Measurements from ENCODE around the gene EFCAB5. TPM values are rescaled to one million over a fixed set of nuclear protein-coding genes. Genes with fewer than 3 reads are reported as not detected.
"Not testable (repeated sequence)": the region's sequence is repeated elsewhere in the genome, so short reads cannot be mapped to it uniquely, and the experiment has no call there.

The EFCAB5 gene
- total RNA-seq, 4 donors from 2014 or later = 0.46 to 0.47 TPM; not detected in 2

GRCh38 chr17:29927546-29927945 is 13.9 kb upstream of the EFCAB5 start:
- ATAC-seq (ENCODE audit: low FRiP score) (no peak), DNase-seq (ENCODE audit: low spot score) (no peak)
- TF ChIP-seq, protein P1, sequence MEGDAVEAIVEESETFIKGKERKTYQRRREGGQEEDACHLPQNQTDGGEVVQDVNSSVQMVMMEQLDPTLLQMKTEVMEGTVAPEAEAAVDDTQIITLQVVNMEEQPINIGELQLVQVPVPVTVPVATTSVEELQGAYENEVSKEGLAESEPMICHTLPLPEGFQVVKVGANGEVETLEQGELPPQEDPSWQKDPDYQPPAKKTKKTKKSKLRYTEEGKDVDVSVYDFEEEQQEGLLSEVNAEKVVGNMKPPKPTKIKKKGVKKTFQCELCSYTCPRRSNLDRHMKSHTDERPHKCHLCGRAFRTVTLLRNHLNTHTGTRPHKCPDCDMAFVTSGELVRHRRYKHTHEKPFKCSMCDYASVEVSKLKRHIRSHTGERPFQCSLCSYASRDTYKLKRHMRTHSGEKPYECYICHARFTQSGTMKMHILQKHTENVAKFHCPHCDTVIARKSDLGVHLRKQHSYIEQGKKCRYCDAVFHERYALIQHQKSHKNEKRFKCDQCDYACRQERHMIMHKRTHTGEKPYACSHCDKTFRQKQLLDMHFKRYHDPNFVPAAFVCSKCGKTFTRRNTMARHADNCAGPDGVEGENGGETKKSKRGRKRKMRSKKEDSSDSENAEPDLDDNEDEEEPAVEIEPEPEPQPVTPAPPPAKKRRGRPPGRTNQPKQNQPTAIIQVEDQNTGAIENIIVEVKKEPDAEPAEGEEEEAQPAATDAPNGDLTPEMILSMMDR (IDR thresholded peaks at IDR 0.05) = no peak

DNA sequence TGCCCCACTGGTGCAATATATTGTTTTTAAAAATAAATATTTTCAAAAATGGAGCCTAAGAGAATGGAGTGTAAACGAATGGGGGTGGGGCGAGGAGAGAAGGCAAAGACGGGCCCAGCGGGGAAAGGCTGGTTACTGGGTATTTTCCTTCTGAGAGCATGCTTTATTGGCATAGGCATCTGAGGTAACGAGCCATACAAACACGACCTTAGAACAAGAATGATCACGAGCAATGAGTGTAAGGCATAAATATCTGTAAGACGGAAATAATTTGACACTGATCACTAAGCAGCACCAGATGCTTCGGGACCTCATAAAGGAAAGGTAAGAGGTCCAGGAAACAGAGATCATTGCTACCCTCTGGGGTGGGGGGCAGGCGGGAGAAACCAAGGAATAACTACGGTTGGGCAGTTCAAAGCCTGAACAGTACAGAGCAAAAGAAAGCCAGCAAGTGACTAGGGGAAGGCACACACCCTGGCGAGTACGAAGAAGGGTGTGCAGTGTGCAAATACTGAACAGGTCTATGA is 12.4 kb upstream of the EFCAB5 start:
- DNase-seq (ENCODE audit: low spot score) (no peak), ATAC-seq (ENCODE audit: low FRiP score) (peak; percentile 16)
- TF ChIP-seq, protein P1 (IDR thresholded peaks at IDR 0.05) = no peak

GRCh38 chr17:29929533-29930408 is 11.7 kb upstream of the EFCAB5 start, which contains the start of gene SSH2:
SSH2 (minus strand) TSS chr17:29930228; CDS start chr17:29930000, 228 bp downstream.
- DNase-seq (ENCODE audit: low spot score) = peak; percentile 58
- ATAC-seq (ENCODE audit: low FRiP score) = peak; percentile 83
- TF ChIP-seq, protein P1 (IDR thresholded peaks at IDR 0.05) = no peak

DNA sequence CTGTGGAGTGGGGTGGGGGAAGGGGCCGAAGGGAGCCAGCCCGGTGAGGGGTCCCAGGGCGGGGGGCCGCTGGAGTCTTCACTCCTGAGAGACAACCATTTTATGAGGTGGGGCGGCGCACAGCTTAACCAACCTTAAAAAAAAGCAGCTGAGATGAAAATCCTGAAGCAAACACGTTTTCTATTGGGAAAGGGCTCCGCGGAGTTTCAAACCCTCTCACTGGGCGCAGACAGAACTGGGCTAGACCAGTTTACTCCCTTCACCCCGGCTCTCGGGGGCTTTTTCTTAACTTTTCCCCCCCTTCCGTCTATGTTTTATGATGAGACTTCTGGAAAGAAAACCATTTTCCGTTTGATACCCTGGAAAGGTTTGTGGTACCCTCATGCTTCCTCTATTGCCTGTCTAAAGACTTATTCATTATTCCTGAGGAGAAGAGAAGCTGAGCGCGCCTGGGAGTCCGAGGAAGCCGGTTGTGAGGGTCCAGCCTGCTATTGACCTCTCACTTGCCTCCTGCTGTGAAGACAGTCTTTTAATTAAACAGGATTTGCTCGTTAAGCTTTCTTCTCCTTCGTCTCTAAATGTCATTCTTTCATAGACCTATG is 10.9 kb upstream of the EFCAB5 start:
- TF ChIP-seq, protein P1 (IDR thresholded peaks at IDR 0.05) = no peak
- ATAC-seq (ENCODE audit: low FRiP score) (peak; percentile 49), DNase-seq (ENCODE audit: low spot score) (no peak)

- ATAC-seq (ENCODE audit: low FRiP score) (peak; percentile 57), DNase-seq (ENCODE audit: low spot score) (no peak)
- TF ChIP-seq, protein P1 (IDR thresholded peaks at IDR 0.05) = peak in 2 of 3 donors; percentile 72 to 82
Observed at GRCh38 chr17:29931231-29931932, 10.1 kb upstream of the EFCAB5 start.

- DNase-seq (ENCODE audit: low spot score) (no peak), ATAC-seq (ENCODE audit: low FRiP score) (no peak)
- TF ChIP-seq, protein P1 (IDR thresholded peaks at IDR 0.05) = no peak
Observed at GRCh38 chr17:29933379-29933778, 8.1 kb upstream of the EFCAB5 start.

GRCh38 chr17:29935909-29936308 is 5.5 kb upstream of the EFCAB5 start:
- ATAC-seq (ENCODE audit: low FRiP score); DNase-seq (ENCODE audit: low spot score): not testable (repeated sequence)
